HG03571 (cell line): Measurements from ENCODE around the gene GLDC.
"Not testable (repeated sequence)": the region's sequence is repeated elsewhere in the genome, so short reads cannot be mapped to it uniquely, and the experiment has no call there.

Experiments
- ATAC-seq: cut with Tn5 transposase; IDR thresholded peaks from one replicate; pipeline ENCODE4 v1.9.1; 2021; ENCODE audit not compliant: unreplicated experiment

The GLDC gene

GRCh38 chr9:6645355-6646292 lies at the start of gene GLDC:
Gene GLDC (minus strand): TSS chr9:6645729. CDS start chr9:6645499, 230 bp downstream.
- peak; percentile 91 for ATAC-seq

- no peak for ATAC-seq
Measured at GRCh38 chr9:6692881-6693361, 47.4 kb upstream of the GLDC start.

GRCh38 chr9:6692433-6692832 lies 46.9 kb upstream of the GLDC start:
- no peak for ATAC-seq

GRCh38 chr9:6690675-6691070 lies 45.1 kb upstream of the GLDC start:
- ATAC-seq = not testable (repeated sequence)

- no peak for ATAC-seq
Measured at GRCh38 chr9:6689893-6690674, 44.6 kb upstream of the GLDC start.

GRCh38 chr9:6687180-6687579 lies 41.7 kb upstream of the GLDC start:
- no peak for ATAC-seq

- ATAC-seq = no peak
Measured at GRCh38 chr9:6686396-6686795, 40.9 kb upstream of the GLDC start.

- ATAC-seq = no peak
Measured at GRCh38 chr9:6681957-6682501, 36.5 kb upstream of the GLDC start.

- peak; percentile 68 for ATAC-seq
Measured at GRCh38 chr9:6681147-6681956, 35.8 kb upstream of the GLDC start.

- peak; percentile 16 for ATAC-seq
Measured at GRCh38 chr9:6680797-6681146, 35.2 kb upstream of the GLDC start.

GRCh38 chr9:6677803-6678202 lies 32.3 kb upstream of the GLDC start:
- ATAC-seq = no peak

- no peak for ATAC-seq
Measured at GRCh38 chr9:6676254-6676921, 30.9 kb upstream of the GLDC start.

GRCh38 chr9:6675268-6675667 lies 29.7 kb upstream of the GLDC start:
- ATAC-seq = no peak

- no peak for ATAC-seq
Measured at GRCh38 chr9:6673326-6674025, 27.9 kb upstream of the GLDC start.

- ATAC-seq = no peak
Measured at GRCh38 chr9:6672118-6672517, 26.6 kb upstream of the GLDC start.

- ATAC-seq = no peak
Measured at GRCh38 chr9:6671416-6671815, 25.9 kb upstream of the GLDC start.

GRCh38 chr9:6669881-6670280 lies 24.4 kb upstream of the GLDC start:
- no peak for ATAC-seq

- ATAC-seq = no peak
Measured at GRCh38 chr9:6667633-6668280, 22.2 kb upstream of the GLDC start.

GRCh38 chr9:6667080-6667479 lies 21.6 kb upstream of the GLDC start:
- ATAC-seq = no peak
